Right lobe of liver (tissue), 6 donors: Measurements from ENCODE around the gene METTL22. TPM values are rescaled to one million over a fixed set of nuclear protein-coding genes. Genes with fewer than 3 reads are reported as not detected.

Source experiments
- ATAC-seq, 4 donors: fragments of 200-7000 bp; cut with Tn5 transposase; one replicate each; pipeline ENCODE4 v1.9.1; 2020; ENCODE audit warnings: mild to moderate bottlenecking in 4 of 4, moderate library complexity in 4 of 4
- DNase-seq, 3 donors: peaks; one replicate each; pipeline ENCODE4 v3.0.0-alpha.2; 2020
- H3K27ac ChIP-seq, 3 donors: fragments of 200-600 bp; one replicate each; pipeline ENCODE4 v1.8.0; 2022
- H3K27me3 ChIP-seq, 2 donors: fragments of 200-600 bp; one replicate each; pipeline ENCODE4 v1.8.0; 2022
- H3K36me3 ChIP-seq, 4 donors: fragments of 200-600 bp; sonication (generic) in 1 of 4; one replicate each; pipeline versions ENCODE4 v1.5.1 to v1.8.0; 2017 to 2022; ENCODE audit warnings: control low read depth in 1 of 4
- H3K4me1 ChIP-seq, 4 donors: fragments of 200-600 bp; sonication (generic) in 1 of 4; one replicate each; pipeline versions ENCODE4 v1.5.1 to v1.8.0; 2017 to 2022; ENCODE audit warnings: control low read depth in 1 of 4
- H3K4me3 ChIP-seq, 3 donors: fragments of 200-600 bp; one replicate each; pipeline ENCODE4 v1.8.0; 2022
- H3K9me3 ChIP-seq, 4 donors: fragments of 200-600 bp; sonication (generic) in 1 of 4; one replicate each; pipeline versions ENCODE4 v1.5.1 to v1.8.0; 2017 to 2022; ENCODE audit warnings: control low read depth in 1 of 4
- POLR2A ChIP-seq: fragments of 450-650 bp; IDR thresholded peaks from one replicate; pipeline ENCODE4 v1.6.1; 2017; ENCODE audit warnings: antibody characterized with exemption, mild to moderate bottlenecking
- WGBS: methylation state at CpG from one replicate; pipeline ENCODE4 v1.1.6; 2018; ENCODE audit warnings: low coverage, low lambda C conversion rate; ENCODE audit not compliant: insufficient coverage; ENCODE audit errors: missing lambda C conversion rate; 5-methylcytosine and 5-hydroxymethylcytosine counted together
- intact Hi-C, 2 donors: fragments of 100-400 bp; cut with DNase I; formaldehyde crosslinking; loops; one replicate each; pipeline versions ENCODE4 v1.11.2 to v1.14.1; 2022
- small RNA-seq, 2 experiments: library from RNA; depleted of rRNA; stranded (forward); fragments of <200 nt; gene quantifications; one replicate each; pipeline ENCODE3, GENCODE V24; 2016
- total RNA-seq, 6 experiments: library from RNA; depleted of rRNA in 2 of 6; stranded (reverse); fragments of >200 nt in 2 of 6; fragmentation: NEBNext Ultra II Directional in 3 of 6; extraction: Animal tissue kit (Norgen Biotek cat#: 25700) in 3 of 6; gene quantifications; one replicate each; pipeline versions ENCODE4 v1.1.0 to v1.2.4, GENCODE V29; 2016 to 2023
- TF ChIP-seq, protein P1 (sequence below), 4 donors: fragments of 200-600 bp in 3 of 4; fragments of 450-650 bp in 1 of 4; IDR thresholded peaks; one replicate each; pipeline versions ENCODE4 v1.5.1 to v1.8.0; 2016 to 2022; ENCODE audit warnings: antibody characterized with exemption in 4 of 4, mild to moderate bottlenecking in 2 of 4
- donor health status: DM: no; HTN: yes; CAD: no.
- donor health status: DM: no; HTN: no; CAD: no.
- donor health status: DM: no; HTN: no; CAD: no.
- donor health status: DM: no; HTN: yes; CAD: no.
- donor health status: DM: no; HTN: yes; CAD: no.

Gene METTL22
- total RNA-seq, 6 experiments from 2014 or later, result 11.3 to 15.2 (median 13.7) TPM

DNA sequence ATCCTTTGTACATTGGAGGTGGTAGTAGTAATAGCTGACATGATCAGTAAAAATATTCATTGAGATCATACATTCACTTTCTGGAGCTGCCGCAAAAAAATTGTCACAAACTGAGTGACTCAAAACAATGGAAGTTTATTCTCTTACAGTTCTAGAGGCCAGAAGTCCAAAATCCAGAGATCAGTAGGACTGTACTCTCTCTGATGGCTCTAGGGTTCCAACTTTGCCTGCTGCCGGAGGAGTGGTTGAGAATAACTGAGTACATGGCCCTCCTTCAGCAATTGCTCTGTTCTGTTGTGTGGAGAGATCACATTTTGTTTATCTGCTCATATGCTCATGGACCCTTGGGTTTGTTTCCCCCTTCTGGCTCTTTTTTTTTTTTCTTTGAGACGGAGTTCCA, 76.5 kb downstream of the METTL22 start:
- TF ChIP-seq, protein P1, sequence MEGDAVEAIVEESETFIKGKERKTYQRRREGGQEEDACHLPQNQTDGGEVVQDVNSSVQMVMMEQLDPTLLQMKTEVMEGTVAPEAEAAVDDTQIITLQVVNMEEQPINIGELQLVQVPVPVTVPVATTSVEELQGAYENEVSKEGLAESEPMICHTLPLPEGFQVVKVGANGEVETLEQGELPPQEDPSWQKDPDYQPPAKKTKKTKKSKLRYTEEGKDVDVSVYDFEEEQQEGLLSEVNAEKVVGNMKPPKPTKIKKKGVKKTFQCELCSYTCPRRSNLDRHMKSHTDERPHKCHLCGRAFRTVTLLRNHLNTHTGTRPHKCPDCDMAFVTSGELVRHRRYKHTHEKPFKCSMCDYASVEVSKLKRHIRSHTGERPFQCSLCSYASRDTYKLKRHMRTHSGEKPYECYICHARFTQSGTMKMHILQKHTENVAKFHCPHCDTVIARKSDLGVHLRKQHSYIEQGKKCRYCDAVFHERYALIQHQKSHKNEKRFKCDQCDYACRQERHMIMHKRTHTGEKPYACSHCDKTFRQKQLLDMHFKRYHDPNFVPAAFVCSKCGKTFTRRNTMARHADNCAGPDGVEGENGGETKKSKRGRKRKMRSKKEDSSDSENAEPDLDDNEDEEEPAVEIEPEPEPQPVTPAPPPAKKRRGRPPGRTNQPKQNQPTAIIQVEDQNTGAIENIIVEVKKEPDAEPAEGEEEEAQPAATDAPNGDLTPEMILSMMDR (IDR thresholded peaks at IDR 0.05), result no peak
- no peak for TF ChIP-seq POLR2A
- Histone ChIP-seq H3K27ac (peak overlapping the region in 2 of 3 donors; percentile 40 to 54), H3K27me3 (no peaks in the 10 kb centered on the region), H3K4me3 (no peak overlapping the region), H3K36me3 (no peaks in the 10 kb centered on the region), H3K4me1 (peaks cover 0 to 55% (median 21%) of the 10 kb centered on the region in 4 donors), H3K9me3 (no peaks in the 10 kb centered on the region)
- peak in 3 of 4 donors; percentile 9 to 36 (median 19) for ATAC-seq
- DNase-seq, result no peak
- 32% methylated on average over 3 of the region's 3 CpGs for WGBS
- intact Hi-C loops, result no loop called here

Small RNA genes within 50 kb of the gene (small RNA-seq; reads per million reads assigned to genes)
- 0 reads per million in 2 experiments for gene RN7SL743P

Other genes starting within 250 kb of the METTL22 start
- gene TMEM114, start 31.2 kb upstream of the METTL22 start, total RNA-seq, result not detected
- 100 to 1,000 TPM; 160 to 378 (median 305) TPM for gene ABAT, start 52.9 kb downstream of the METTL22 start, total RNA-seq
- 1 to 10 TPM; 5.0 to 9.4 (median 6.9) TPM for gene TMEM186, start 175.9 kb downstream of the METTL22 start, total RNA-seq
- gene PMM2, start 176.1 kb downstream of the METTL22 start, total RNA-seq, result 10 to 100 TPM; 18.6 to 47.8 (median 39.0) TPM
- 100 to 1,000 TPM in 1 of 6 experiments, 10 to 100 TPM in 5; 61.5 to 132 (median 73.1) TPM for gene CARHSP1, start 247.3 kb downstream of the METTL22 start, total RNA-seq